ENCODE measurements around the gene ATF7IP2. TPM values are rescaled to one million over a fixed set of nuclear protein-coding genes. Genes with fewer than 3 reads are reported as not detected.

ATF7IP2 gene
- total RNA-seq, 1 experiment from 2014 or later, result 22.8 TPM

DNA sequence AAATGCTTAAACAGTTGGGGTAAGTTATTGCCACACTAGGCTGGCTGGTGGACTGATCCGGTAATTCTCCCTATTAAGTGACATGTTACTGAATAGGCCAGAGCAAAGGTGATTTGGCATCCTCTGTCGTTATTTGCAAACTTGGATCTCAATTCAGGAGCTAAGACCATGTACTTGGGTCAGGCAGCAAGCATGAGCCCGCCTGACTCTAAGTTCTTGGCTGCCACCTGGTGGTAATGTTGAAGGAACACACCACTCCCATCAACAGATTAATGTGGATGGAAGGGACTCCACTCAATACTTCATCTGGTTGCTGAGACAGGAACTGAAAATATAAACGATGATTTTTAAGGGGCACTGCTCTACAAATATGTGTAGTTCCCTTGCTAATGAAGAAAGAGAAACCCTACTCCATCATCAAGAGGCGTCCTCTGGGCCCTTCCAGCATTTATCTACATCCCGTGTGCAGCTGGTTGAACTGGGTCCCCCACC is 123.7 kb downstream of the ATF7IP2 start:
- H3K9me3 Mint-ChIP-seq, result peaks cover 16% of the 10 kb centered on the region
- no peak for TF ChIP-seq TEAD4 (CRISPR knock-in tag; IDR thresholded peaks at IDR 0.05)
- TF ChIP-seq SP1 (CRISPR knock-in tag; conservative IDR thresholded peaks at IDR 0.05), result 0 out of 2 replicates have a peak, but pooled peaks have one; percentile 25
- TF ChIP-seq, protein P1, sequence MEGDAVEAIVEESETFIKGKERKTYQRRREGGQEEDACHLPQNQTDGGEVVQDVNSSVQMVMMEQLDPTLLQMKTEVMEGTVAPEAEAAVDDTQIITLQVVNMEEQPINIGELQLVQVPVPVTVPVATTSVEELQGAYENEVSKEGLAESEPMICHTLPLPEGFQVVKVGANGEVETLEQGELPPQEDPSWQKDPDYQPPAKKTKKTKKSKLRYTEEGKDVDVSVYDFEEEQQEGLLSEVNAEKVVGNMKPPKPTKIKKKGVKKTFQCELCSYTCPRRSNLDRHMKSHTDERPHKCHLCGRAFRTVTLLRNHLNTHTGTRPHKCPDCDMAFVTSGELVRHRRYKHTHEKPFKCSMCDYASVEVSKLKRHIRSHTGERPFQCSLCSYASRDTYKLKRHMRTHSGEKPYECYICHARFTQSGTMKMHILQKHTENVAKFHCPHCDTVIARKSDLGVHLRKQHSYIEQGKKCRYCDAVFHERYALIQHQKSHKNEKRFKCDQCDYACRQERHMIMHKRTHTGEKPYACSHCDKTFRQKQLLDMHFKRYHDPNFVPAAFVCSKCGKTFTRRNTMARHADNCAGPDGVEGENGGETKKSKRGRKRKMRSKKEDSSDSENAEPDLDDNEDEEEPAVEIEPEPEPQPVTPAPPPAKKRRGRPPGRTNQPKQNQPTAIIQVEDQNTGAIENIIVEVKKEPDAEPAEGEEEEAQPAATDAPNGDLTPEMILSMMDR (IDR thresholded peaks at IDR 0.05), result peak; percentile 57
- ChIA-PET CTCF (interaction anchor here (0.5 to 1.9 kb wide), 23 partner anchors 8 to 1344 kb away, joined by 3 to 30 read pairs (median 4); partner anchors contain the start of genes GRIN2A and NUBP1), POLR2A (no interaction called here)
- H3K27me3 Mint-ChIP-seq (ENCODE audit: low read depth), result no peaks in the 10 kb centered on the region
- H3K36me3 Mint-ChIP-seq, result peaks cover 6% of the 10 kb centered on the region
- DNase-seq (ENCODE audit: low spot score) (peak; percentile 56), ATAC-seq (peak; percentile 94)
- H3K4me3 Mint-ChIP-seq, result no peak overlapping the region
- peaks cover 31% of the 10 kb centered on the region for H3K4me1 Mint-ChIP-seq
- H3K27ac Mint-ChIP-seq, result no peak overlapping the region

DNA sequence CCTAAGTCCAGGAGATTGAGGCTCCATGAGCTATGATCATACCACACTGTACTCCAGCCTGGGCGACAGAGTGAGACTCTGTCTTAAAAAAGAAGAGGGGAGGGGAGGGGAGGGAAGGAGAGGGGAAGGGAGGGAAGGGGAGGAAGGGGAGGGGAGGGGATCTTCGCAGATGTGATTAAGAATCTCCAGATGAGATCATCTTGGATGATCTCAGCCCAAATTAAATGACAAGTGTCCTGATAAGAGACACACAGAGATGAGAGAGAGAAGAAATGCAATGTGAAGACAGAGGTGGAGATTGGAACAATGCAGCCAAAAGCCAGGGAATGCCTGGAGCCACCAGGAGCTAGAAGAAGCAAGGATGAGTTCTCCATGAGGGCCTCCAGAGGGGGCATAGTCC is 124.4 kb downstream of the ATF7IP2 start:
- no peaks in the 10 kb centered on the region for H3K36me3 Mint-ChIP-seq
- H3K4me3 Mint-ChIP-seq, result no peak overlapping the region
- no peak for DNase-seq (ENCODE audit: low spot score)
- peaks cover 10% of the 10 kb centered on the region; the same call in 1 of the 2 replicates for H3K9me3 Mint-ChIP-seq
- CTCF ChIA-PET, result interaction anchor here (1.1 to 1.9 kb wide), 11 partner anchors 10 to 1345 kb away, joined by 3 to 30 read pairs (median 5); partner anchors contain the start of genes GRIN2A and NUBP1
- POLR2A ChIA-PET, result no interaction called here
- peaks cover 24% of the 10 kb centered on the region for H3K4me1 Mint-ChIP-seq
- TF ChIP-seq GABPB1 (CRISPR knock-in tag; IDR thresholded peaks at IDR 0.05) (no peak), TEAD1 (CRISPR knock-in tag; IDR thresholded peaks at IDR 0.05) (no peak)
- H3K27ac Mint-ChIP-seq, result no peak overlapping the region
- no peak for ATAC-seq
- H3K27me3 Mint-ChIP-seq (ENCODE audit: low read depth), result no peaks in the 10 kb centered on the region

DNA sequence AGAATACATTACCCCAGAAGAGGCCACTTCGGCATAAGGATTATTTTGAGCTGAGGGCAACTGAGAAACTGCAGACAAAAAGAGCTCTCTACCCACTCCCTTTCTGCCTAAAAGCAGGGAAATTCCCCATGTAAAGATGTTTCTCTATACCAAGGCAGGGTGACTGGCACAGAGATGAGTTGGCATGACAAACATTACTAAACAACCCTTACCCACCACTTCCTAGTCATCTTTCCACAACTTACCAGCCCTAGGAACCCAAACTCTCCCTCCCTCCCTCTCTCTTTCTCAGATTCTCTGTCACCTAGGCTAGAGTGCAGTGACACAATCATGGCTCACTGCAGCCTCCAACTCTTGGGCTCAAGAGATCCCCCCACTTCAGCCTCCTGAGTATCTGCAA is 126.0 kb downstream of the ATF7IP2 start:
- no peak for ATAC-seq
- H3K36me3 Mint-ChIP-seq, result no peaks in the 10 kb centered on the region
- H3K27me3 Mint-ChIP-seq (ENCODE audit: low read depth), result no peaks in the 10 kb centered on the region

More for the DNA sequence above, 126.0 kb downstream of the ATF7IP2 start:
- Mint-ChIP-seq H3K27ac (no peak overlapping the region), H3K4me1 (peaks cover 14% of the 10 kb centered on the region), H3K9me3 (peaks cover 13% of the 10 kb centered on the region; the same call in 1 of the 2 replicates), H3K4me3 (no peak overlapping the region)
- ChIA-PET CTCF (interaction anchor here (0.8 kb wide), 1 partner anchor 10 kb away, joined by 3 read pairs; no protein-coding TSS in a partner anchor), POLR2A (no interaction called here)
- DNase-seq (ENCODE audit: low spot score), result no peak
- TF ChIP-seq FOXJ3 (CRISPR knock-in tag; IDR thresholded peaks at IDR 0.05; ENCODE audit: borderline replicate concordance), result no peak
- TF ChIP-seq IRF2 (CRISPR knock-in tag; IDR thresholded peaks at IDR 0.05; ENCODE audit: borderline replicate concordance, low read depth), result no peak
- no peak for TF ChIP-seq GRHL2 (CRISPR knock-in tag; IDR thresholded peaks at IDR 0.05; ENCODE audit: insufficient replicate concordance, severe bottlenecking)
- no peak for TF ChIP-seq ZNF416 (CRISPR knock-in tag; IDR thresholded peaks at IDR 0.05)
- no peak for TF ChIP-seq ZNF138 (CRISPR knock-in tag; conservative IDR thresholded peaks at IDR 0.05)
- no peak for TF ChIP-seq RORB (CRISPR knock-in tag; IDR thresholded peaks at IDR 0.05)
- TF ChIP-seq NFE2L1 (CRISPR knock-in tag; IDR thresholded peaks at IDR 0.05), result no peak
- no peak for TF ChIP-seq SOX15 (CRISPR knock-in tag; IDR thresholded peaks at IDR 0.05)
- TF ChIP-seq, protein P2, sequence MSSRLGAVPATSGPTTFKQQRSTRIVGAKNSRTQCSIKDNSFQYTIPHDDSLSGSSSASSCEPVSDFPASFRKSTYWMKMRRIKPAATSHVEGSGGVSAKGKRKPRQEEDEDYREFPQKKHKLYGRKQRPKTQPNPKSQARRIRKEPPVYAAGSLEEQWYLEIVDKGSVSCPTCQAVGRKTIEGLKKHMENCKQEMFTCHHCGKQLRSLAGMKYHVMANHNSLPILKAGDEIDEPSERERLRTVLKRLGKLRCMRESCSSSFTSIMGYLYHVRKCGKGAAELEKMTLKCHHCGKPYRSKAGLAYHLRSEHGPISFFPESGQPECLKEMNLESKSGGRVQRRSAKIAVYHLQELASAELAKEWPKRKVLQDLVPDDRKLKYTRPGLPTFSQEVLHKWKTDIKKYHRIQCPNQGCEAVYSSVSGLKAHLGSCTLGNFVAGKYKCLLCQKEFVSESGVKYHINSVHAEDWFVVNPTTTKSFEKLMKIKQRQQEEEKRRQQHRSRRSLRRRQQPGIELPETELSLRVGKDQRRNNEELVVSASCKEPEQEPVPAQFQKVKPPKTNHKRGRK (CRISPR knock-in tag; IDR thresholded peaks at IDR 0.05; ENCODE audit: borderline replicate concordance), result no peak
- no peak for TF ChIP-seq ETV6 (CRISPR knock-in tag; IDR thresholded peaks at IDR 0.05)
- TF ChIP-seq FOXK1 (CRISPR knock-in tag; IDR thresholded peaks at IDR 0.05), result no peak
- TF ChIP-seq ZNF671 (CRISPR knock-in tag; IDR thresholded peaks at IDR 0.05), result no peak
- TF ChIP-seq, protein P3, sequence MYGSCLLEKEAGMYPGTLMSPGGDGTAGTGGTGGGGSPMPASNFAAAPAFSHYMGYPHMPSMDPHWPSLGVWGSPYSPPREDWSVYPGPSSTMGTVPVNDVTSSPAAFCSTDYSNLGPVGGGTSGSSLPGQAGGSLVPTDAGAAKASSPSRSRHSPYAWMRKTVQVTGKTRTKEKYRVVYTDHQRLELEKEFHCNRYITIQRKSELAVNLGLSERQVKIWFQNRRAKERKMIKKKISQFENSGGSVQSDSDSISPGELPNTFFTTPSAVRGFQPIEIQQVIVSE (CRISPR knock-in tag; IDR thresholded peaks at IDR 0.05; ENCODE audit: borderline replicate concordance), result no peak
- TF ChIP-seq, protein P4, sequence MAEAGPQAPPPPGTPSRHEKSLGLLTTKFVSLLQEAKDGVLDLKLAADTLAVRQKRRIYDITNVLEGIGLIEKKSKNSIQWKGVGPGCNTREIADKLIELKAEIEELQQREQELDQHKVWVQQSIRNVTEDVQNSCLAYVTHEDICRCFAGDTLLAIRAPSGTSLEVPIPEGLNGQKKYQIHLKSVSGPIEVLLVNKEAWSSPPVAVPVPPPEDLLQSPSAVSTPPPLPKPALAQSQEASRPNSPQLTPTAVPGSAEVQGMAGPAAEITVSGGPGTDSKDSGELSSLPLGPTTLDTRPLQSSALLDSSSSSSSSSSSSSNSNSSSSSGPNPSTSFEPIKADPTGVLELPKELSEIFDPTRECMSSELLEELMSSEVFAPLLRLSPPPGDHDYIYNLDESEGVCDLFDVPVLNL (CRISPR knock-in tag; IDR thresholded peaks at IDR 0.05; ENCODE audit: borderline replicate concordance, low read depth), result no peak
